Measurements from ENCODE around the gene SEC24C. TPM values are rescaled to one million over a fixed set of nuclear protein-coding genes. Genes with fewer than 3 reads are reported as not detected.
A peak's percentile ranks its signal among the peaks of the same experiment; 100 is the strongest.

Gene SEC24C
- total RNA-seq, 1 donor from 2014 or later: 36.0 TPM

DNA sequence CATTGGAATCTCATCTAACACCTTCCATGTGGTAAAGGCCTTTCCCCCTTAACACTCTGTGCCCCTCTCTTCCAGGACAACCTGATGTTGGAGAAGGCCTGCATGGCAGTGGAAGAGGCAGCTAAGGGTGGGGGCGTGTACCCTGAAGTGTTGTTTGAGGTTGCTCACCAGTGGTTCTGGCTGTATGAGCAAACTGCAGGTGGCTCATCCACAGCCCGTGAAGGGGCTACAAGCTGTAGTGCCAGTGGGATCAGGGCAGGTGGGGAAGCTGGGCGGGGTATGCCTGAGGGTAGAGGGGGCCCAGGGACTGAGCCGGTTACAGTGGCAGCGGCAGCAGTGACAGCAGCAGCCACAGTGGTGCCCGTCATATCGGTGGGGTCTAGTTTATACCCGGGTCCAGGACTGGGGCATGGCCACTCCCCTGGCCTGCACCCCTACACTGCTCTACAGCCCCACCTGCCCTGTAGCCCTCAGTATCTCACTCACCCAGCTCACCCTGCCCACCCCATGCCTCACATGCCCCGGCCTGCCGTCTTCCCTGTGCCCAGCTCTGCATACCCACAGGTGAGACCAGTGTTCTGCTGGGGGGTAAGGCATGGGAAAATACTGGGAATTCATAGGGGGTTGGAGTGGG, 54.9 kb downstream of the SEC24C start:
- no peak for TF ChIP-seq EZH2 (IDR thresholded peaks at IDR 0.05)
- no peak for TF ChIP-seq EZH2phosphoT487 (IDR thresholded peaks at IDR 0.05)
- H3K9ac ChIP-seq: no peak overlapping the region
- H3K4me2 ChIP-seq: no peak overlapping the region
- no peak overlapping the region for H2AFZ ChIP-seq (replicated peaks)
- no peak overlapping the region for H3K4me3 Mint-ChIP-seq
- H3K36me3 ChIP-seq: no peaks in the 10 kb centered on the region
- H3K9me3 Mint-ChIP-seq: no peaks in the 10 kb centered on the region
- H3K4me1 ChIP-seq: no peaks in the 10 kb centered on the region
- no peak overlapping the region for H3K27ac ChIP-seq
- H3K9me3 ChIP-seq (ENCODE audit: low read depth): no peaks in the 10 kb centered on the region
- peaks cover 25% of the 10 kb centered on the region for H3K36me3 Mint-ChIP-seq
- no peaks in the 10 kb centered on the region for H3K27me3 ChIP-seq
- H4K20me1 ChIP-seq (ENCODE audit: low read depth): no peaks in the 10 kb centered on the region
- H3K79me2 ChIP-seq (ENCODE audit: low read depth): no peaks in the 10 kb centered on the region
- no peak for DNase-seq (ENCODE audit: low spot score)
- H3K4me3 ChIP-seq: no peak overlapping the region
- no peak overlapping the region for H3K27ac Mint-ChIP-seq
- no peaks in the 10 kb centered on the region for H3F3A ChIP-seq (ENCODE audit: low read depth)
- H3K4me1 Mint-ChIP-seq: no peaks in the 10 kb centered on the region
- peaks cover 4% of the 10 kb centered on the region for H3K27me3 Mint-ChIP-seq (ENCODE audit: insufficient read depth, low read depth)

DNA sequence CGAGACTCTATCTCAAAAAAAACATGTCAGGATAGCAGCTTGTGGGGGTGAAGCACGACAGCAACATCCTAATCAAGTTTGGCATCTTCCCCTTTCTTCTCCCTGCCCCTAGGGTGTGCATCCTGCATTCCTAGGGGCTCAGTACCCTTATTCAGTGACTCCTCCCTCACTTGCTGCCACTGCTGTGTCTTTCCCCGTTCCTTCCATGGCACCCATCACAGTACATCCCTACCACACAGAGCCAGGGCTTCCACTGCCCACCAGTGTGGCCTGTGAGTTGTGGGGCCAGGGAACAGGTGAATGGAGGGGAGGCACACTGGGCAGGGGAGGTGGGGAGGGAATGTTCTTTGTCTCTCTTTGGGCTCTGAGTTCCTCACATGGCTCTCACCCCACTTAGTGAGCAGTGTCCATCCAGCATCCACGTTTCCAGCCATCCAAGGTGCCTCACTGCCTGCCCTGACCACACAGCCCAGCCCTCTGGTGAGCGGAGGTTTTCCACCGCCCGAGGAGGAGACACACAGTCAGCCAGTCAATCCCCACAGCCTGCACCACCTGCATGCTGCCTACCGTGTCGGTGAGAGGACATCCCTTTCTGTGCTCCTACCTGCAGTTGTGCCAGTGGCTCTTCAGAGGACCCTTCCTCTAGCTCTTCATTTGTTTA, 55.9 kb downstream of the SEC24C start:
- TF ChIP-seq EZH2phosphoT487 (IDR thresholded peaks at IDR 0.05) (no peak), EZH2 (IDR thresholded peaks at IDR 0.05) (no peak)
- TF ChIP-seq, protein P1, sequence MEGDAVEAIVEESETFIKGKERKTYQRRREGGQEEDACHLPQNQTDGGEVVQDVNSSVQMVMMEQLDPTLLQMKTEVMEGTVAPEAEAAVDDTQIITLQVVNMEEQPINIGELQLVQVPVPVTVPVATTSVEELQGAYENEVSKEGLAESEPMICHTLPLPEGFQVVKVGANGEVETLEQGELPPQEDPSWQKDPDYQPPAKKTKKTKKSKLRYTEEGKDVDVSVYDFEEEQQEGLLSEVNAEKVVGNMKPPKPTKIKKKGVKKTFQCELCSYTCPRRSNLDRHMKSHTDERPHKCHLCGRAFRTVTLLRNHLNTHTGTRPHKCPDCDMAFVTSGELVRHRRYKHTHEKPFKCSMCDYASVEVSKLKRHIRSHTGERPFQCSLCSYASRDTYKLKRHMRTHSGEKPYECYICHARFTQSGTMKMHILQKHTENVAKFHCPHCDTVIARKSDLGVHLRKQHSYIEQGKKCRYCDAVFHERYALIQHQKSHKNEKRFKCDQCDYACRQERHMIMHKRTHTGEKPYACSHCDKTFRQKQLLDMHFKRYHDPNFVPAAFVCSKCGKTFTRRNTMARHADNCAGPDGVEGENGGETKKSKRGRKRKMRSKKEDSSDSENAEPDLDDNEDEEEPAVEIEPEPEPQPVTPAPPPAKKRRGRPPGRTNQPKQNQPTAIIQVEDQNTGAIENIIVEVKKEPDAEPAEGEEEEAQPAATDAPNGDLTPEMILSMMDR (IDR thresholded peaks at IDR 0.05): no peak

DNA sequence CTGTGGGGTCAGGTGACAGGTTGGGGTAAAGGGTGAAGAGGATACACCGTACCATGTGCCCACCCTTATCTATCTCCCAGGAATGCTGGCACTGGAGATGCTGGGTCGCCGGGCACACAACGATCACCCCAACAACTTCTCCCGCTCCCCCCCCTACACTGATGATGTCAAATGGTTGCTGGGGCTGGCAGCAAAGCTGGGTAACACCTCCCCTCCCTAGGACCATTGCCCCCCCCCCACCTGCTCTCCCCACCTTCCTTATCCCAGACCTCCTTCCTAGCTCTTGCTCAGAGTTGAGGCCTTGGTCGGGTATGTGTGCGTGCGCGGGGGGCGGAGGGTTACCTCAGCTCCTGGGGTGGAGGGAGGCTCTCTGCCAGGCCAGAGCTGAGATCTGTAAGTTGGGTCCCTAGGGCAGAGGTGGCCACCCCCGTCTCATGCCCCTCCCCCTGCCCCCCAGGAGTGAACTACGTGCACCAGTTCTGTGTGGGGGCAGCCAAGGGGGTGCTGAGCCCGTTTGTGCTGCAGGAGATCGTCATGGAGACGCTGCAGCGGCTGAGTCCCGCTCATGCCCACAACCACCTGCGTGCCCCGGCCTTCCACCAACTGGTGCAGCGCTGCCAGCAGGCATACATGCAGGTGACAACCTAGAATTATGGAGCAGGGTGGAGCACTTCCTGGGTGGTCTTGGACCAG, 56.5 kb downstream of the SEC24C start:
- Mint-ChIP-seq H3K27me3 (ENCODE audit: insufficient read depth, low read depth) (peaks cover 7% of the 10 kb centered on the region), H3K4me1 (no peaks in the 10 kb centered on the region), H3K4me3 (peak overlapping the region; percentile 35), H3K9me3 (no peaks in the 10 kb centered on the region), H3K27ac (no peak overlapping the region), H3K36me3 (peaks cover 22% of the 10 kb centered on the region)
- Histone ChIP-seq H3K9me3 (ENCODE audit: low read depth) (no peaks in the 10 kb centered on the region), H3K9ac (no peak overlapping the region), H3F3A (ENCODE audit: low read depth) (no peaks in the 10 kb centered on the region), H3K36me3 (no peaks in the 10 kb centered on the region), H2AFZ (replicated peaks) (no peak overlapping the region), H3K27ac (no peak overlapping the region), H3K79me2 (ENCODE audit: low read depth) (no peaks in the 10 kb centered on the region), H3K4me2 (no peak overlapping the region), H3K4me1 (no peaks in the 10 kb centered on the region), H3K27me3 (no peaks in the 10 kb centered on the region), H4K20me1 (ENCODE audit: low read depth) (no peaks in the 10 kb centered on the region), H3K4me3 (no peak overlapping the region)
- DNase-seq (ENCODE audit: low spot score): no peak
- TF ChIP-seq EZH2 (IDR thresholded peaks at IDR 0.05) (no peak), EZH2phosphoT487 (IDR thresholded peaks at IDR 0.05) (no peak)
- TF ChIP-seq, protein P1 (IDR thresholded peaks at IDR 0.05): no peak

More for the DNA sequence above, 55.9 kb downstream of the SEC24C start:
- Histone ChIP-seq H4K20me1 (ENCODE audit: low read depth) (no peaks in the 10 kb centered on the region), H3K27me3 (no peaks in the 10 kb centered on the region), H3K27ac (no peak overlapping the region), H3K36me3 (no peaks in the 10 kb centered on the region), H3K4me2 (no peak overlapping the region), H3F3A (ENCODE audit: low read depth) (no peaks in the 10 kb centered on the region), H3K9me3 (ENCODE audit: low read depth) (no peaks in the 10 kb centered on the region), H3K4me1 (no peaks in the 10 kb centered on the region), H3K9ac (no peak overlapping the region), H3K79me2 (ENCODE audit: low read depth) (no peaks in the 10 kb centered on the region), H3K4me3 (no peak overlapping the region), H2AFZ (replicated peaks) (no peak overlapping the region)
- DNase-seq (ENCODE audit: low spot score): no peak
- H3K27me3 Mint-ChIP-seq (ENCODE audit: insufficient read depth, low read depth): peaks cover 7% of the 10 kb centered on the region
- H3K4me3 Mint-ChIP-seq: peak overlapping the region; percentile 35
- H3K27ac Mint-ChIP-seq: no peak overlapping the region
- H3K4me1 Mint-ChIP-seq: no peaks in the 10 kb centered on the region
- peaks cover 23% of the 10 kb centered on the region for H3K36me3 Mint-ChIP-seq
- no peaks in the 10 kb centered on the region for H3K9me3 Mint-ChIP-seq

Data from neural progenitor cell (in vitro differentiated cells).